ENCODE data around the gene RPTOR. TPM values are rescaled to one million over a fixed set of nuclear protein-coding genes. Genes with fewer than 3 reads are reported as not detected.

The RPTOR gene
- total RNA-seq, 1 donor from 2014 or later = 32.0 TPM

DNA sequence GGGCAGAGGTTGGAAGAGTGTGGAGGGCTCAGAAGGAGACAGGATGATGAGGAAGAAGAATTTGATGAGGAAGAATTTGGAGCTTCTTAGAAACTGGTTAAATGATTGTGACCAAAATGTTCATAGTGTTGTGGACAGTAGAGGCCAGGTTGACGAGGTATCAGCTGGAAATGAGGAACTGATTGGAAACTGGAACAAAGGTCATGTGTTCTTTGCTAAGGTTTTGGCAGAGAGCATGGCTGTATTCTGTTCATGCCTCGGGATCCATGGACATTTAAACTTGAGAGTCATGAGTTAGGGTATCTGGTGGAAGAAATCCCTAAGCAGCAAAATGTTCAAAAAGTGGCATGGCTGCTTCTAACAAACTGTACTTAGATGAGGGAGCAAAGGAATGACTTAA is 466.3 kb downstream of the RPTOR start:
- no peaks in the 10 kb centered on the region for H3K36me3 ChIP-seq (ENCODE audit: insufficient read depth, low read length)
- no peaks in the 10 kb centered on the region for H3K9me3 ChIP-seq (ENCODE audit: insufficient read depth, low read depth, low read length)
- Mint-ChIP-seq H3K27ac (ENCODE audit: unreplicated experiment) (no peak overlapping the region), H3K36me3 (ENCODE audit: low read depth, unreplicated experiment) (peaks cover 9% of the 10 kb centered on the region), H3K4me3 (ENCODE audit: unreplicated experiment) (no peak overlapping the region), H3K27me3 (ENCODE audit: low read depth, unreplicated experiment) (peaks cover 17% of the 10 kb centered on the region), H3K4me1 (ENCODE audit: low read depth, unreplicated experiment) (peaks cover 2% of the 10 kb centered on the region), H3K9me3 (ENCODE audit: unreplicated experiment) (peaks cover 18% of the 10 kb centered on the region)
- no peak for TF ChIP-seq EZH2 (IDR thresholded peaks at IDR 0.05; ENCODE audit: insufficient read depth, low read length)
- no peak for TF ChIP-seq CTCF (IDR thresholded peaks at IDR 0.05; ENCODE audit: insufficient read depth, low read depth, low read length)
- H3K4me2 ChIP-seq (ENCODE audit: low read length) = no peak overlapping the region
- no peak overlapping the region for H3K4me3 ChIP-seq (ENCODE audit: insufficient read depth, low read depth, low read length)
- peaks cover 14% of the 10 kb centered on the region for H3K27me3 ChIP-seq (ENCODE audit: insufficient read depth, low read length)
- peaks cover 5% of the 10 kb centered on the region for H3K4me1 ChIP-seq (ENCODE audit: insufficient read depth, low read length)
- DNase-seq (ENCODE audit: low read depth) = no peak
- FAIRE-seq = no peak
- H4K20me1 ChIP-seq (ENCODE audit: insufficient read depth, low read length) = no peaks in the 10 kb centered on the region
- H3K9ac ChIP-seq (ENCODE audit: low read length) = no peak overlapping the region
- H2AFZ ChIP-seq (ENCODE audit: low read depth, low read length) = no peak overlapping the region
- no peak overlapping the region for H3K27ac ChIP-seq (ENCODE audit: low read depth, low read length)
- H3K79me2 ChIP-seq (ENCODE audit: insufficient read depth, low read length) = no peaks in the 10 kb centered on the region

- H3K4me3 Mint-ChIP-seq (ENCODE audit: unreplicated experiment) = no peak overlapping the region
- H3K4me1 Mint-ChIP-seq (ENCODE audit: low read depth, unreplicated experiment) = peaks cover 2% of the 10 kb centered on the region
- Histone ChIP-seq H3K4me3 (ENCODE audit: insufficient read depth, low read depth, low read length) (no peak overlapping the region), H3K4me1 (ENCODE audit: insufficient read depth, low read length) (peaks cover 5% of the 10 kb centered on the region), H4K20me1 (ENCODE audit: insufficient read depth, low read length) (no peaks in the 10 kb centered on the region), H3K27ac (ENCODE audit: low read depth, low read length) (no peak overlapping the region), H3K79me2 (ENCODE audit: insufficient read depth, low read length) (no peaks in the 10 kb centered on the region), H2AFZ (ENCODE audit: low read depth, low read length) (no peak overlapping the region), H3K36me3 (ENCODE audit: insufficient read depth, low read length) (no peaks in the 10 kb centered on the region), H3K27me3 (ENCODE audit: insufficient read depth, low read length) (peaks cover 5% of the 10 kb centered on the region), H3K9ac (ENCODE audit: low read length) (no peak overlapping the region), H3K9me3 (ENCODE audit: insufficient read depth, low read depth, low read length) (no peaks in the 10 kb centered on the region), H3K4me2 (ENCODE audit: low read length) (no peak overlapping the region)
- DNase-seq (ENCODE audit: low read depth) = peak; percentile 23
- no peak overlapping the region for H3K27ac Mint-ChIP-seq (ENCODE audit: unreplicated experiment)
- peaks cover 9% of the 10 kb centered on the region for H3K36me3 Mint-ChIP-seq (ENCODE audit: low read depth, unreplicated experiment)
- no peak for FAIRE-seq
- TF ChIP-seq EZH2 (IDR thresholded peaks at IDR 0.05; ENCODE audit: insufficient read depth, low read length) = no peak
- no peak for TF ChIP-seq CTCF (IDR thresholded peaks at IDR 0.05; ENCODE audit: insufficient read depth, low read depth, low read length)
- peaks cover 21% of the 10 kb centered on the region for H3K9me3 Mint-ChIP-seq (ENCODE audit: unreplicated experiment)
- H3K27me3 Mint-ChIP-seq (ENCODE audit: low read depth, unreplicated experiment) = peaks cover 9% of the 10 kb centered on the region
Observed at GRCh38 chr17:81011951-81012350, 467.3 kb downstream of the RPTOR start.

- Histone ChIP-seq H3K27ac (ENCODE audit: low read depth, low read length) (no peak overlapping the region), H4K20me1 (ENCODE audit: insufficient read depth, low read length) (no peaks in the 10 kb centered on the region), H3K4me2 (ENCODE audit: low read length) (no peak overlapping the region), H3K9me3 (ENCODE audit: insufficient read depth, low read depth, low read length) (no peaks in the 10 kb centered on the region), H3K9ac (ENCODE audit: low read length) (no peak overlapping the region), H2AFZ (ENCODE audit: low read depth, low read length) (no peak overlapping the region), H3K4me3 (ENCODE audit: insufficient read depth, low read depth, low read length) (no peak overlapping the region), H3K27me3 (ENCODE audit: insufficient read depth, low read length) (peaks cover 3% of the 10 kb centered on the region), H3K79me2 (ENCODE audit: insufficient read depth, low read length) (no peaks in the 10 kb centered on the region), H3K36me3 (ENCODE audit: insufficient read depth, low read length) (no peaks in the 10 kb centered on the region), H3K4me1 (ENCODE audit: insufficient read depth, low read length) (peaks cover 8% of the 10 kb centered on the region)
- Mint-ChIP-seq H3K4me3 (ENCODE audit: unreplicated experiment) (no peak overlapping the region), H3K27me3 (ENCODE audit: low read depth, unreplicated experiment) (peaks cover 7% of the 10 kb centered on the region), H3K36me3 (ENCODE audit: low read depth, unreplicated experiment) (peaks cover 9% of the 10 kb centered on the region), H3K27ac (ENCODE audit: unreplicated experiment) (no peak overlapping the region), H3K4me1 (ENCODE audit: low read depth, unreplicated experiment) (peaks cover 2% of the 10 kb centered on the region), H3K9me3 (ENCODE audit: unreplicated experiment) (peaks cover 23% of the 10 kb centered on the region)
- DNase-seq (ENCODE audit: low read depth) (no peak), FAIRE-seq (no peak)
- TF ChIP-seq CTCF (IDR thresholded peaks at IDR 0.05; ENCODE audit: insufficient read depth, low read depth, low read length) (no peak), EZH2 (IDR thresholded peaks at IDR 0.05; ENCODE audit: insufficient read depth, low read length) (no peak)
Observed at GRCh38 chr17:81012574-81013447, 468.2 kb downstream of the RPTOR start.
